Activated CD8-positive, alpha-beta memory T cell treated with anti-CD3 and anti-CD28 coated beads, Interleukin-2, amount 50 U/mL, for 1 hour (primary cell): Measurements from ENCODE around the gene CROCC2.

Source experiments
- DNase-seq: peaks from one replicate; pipeline ENCODE4 v3.0.0-alpha.2; 2020; ENCODE audit errors: extremely low read depth

The CROCC2 gene

GRCh38 chr2:241036397-241036963, 130.3 kb downstream of the CROCC2 start:
- peak; percentile 75 for DNase-seq

DNA sequence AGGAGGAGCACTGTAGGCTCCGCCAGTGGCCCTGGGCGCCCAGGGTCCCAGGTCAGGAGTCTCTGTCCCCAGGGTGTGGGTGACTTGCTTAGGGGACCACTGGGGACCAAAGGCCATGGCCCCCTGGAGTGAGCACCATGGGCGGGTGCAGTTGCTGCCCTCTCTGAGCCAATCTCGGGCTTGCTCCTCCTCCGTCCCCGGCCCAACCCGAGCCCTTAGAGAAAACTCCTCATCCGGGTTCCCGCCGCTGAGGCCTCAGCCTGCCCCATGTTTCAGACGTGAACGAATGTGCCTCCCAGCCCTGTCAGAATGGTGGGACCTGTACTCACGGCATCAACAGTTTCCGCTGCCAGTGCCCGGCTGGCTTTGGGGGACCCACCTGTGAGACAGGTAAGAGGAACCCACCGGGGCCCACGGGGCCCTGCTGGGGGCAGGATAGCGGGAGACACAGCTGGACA, 130.9 kb downstream of the CROCC2 start:
- DNase-seq, result no peak

- DNase-seq, result no peak
Observed at GRCh38 chr2:241037498-241037897, 131.4 kb downstream of the CROCC2 start.

- no peak for DNase-seq
Observed at GRCh38 chr2:241038374-241039180, 132.4 kb downstream of the CROCC2 start.

DNA sequence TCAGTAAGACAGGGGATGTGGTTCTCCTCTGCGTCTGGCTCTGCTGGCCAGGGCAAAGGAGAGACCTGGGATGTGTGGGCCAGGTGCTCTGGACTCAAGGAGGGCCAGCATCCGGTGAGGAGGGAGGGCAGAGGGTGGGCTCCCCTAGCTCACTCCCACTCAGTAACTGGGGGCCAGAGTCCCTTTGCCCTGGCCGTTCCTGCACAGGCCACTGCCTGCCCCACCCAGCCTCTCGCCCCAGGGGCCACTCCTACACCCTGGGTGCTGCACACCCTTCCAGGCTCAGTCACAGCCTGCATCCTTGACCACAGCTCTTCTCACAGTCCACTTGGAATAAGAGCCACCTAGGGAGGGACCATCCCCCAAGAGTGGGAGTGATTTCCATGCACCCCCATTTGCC, 133.3 kb downstream of the CROCC2 start:
- DNase-seq, result no peak

- DNase-seq, result no peak
Observed at GRCh38 chr2:241040081-241040803, 134.1 kb downstream of the CROCC2 start.

GRCh38 chr2:241041589-241042158, 135.5 kb downstream of the CROCC2 start:
- DNase-seq, result no peak
